ENCODE results near the gene CABCOCO1.

DNA sequence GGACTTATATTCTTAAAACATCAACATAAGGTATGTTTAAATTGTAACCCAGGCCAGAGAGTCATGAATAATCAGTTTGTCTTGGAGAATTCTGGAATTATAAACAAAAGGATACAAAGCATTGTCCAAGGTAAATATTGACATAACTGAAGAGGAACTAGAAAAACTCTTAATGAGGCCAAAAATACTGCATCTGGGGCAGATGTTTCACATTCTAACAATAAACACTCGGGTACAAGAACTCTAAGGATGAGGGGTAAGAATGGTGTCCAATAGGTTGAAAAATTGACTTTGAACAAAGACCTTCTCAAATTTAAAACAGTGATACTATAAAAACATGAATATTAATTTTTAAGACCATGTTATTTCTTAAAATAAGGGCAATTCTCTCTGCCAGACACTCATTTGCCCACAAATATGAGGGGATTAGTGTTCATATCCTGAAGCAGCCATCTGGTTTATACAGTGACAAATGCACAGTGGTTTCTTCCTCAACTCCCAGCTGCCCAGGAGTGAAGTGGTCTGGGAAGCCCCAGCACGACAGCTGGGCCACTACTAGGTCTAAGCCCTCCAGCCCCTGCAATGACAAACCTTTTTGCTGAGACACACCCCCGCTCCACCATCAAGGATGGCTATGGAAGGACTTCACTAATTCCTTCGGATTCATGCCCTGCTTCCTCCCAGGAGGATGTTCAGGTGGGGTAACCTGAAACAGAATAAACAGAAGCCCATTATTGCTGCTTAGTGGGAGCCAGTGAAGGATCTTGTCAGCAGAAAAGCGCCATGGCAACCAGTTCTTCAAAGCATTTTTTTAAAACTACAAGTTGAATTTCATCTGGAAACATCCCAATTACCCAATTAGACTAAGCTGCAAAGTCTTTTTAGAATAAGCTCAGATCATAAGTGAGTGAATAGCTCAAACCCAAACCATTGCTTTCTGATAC, 131.3 kb downstream of the CABCOCO1 start:
- TF ChIP-seq SMC3 (IDR thresholded peaks at IDR 0.05; ENCODE audit: borderline replicate concordance, low read length) (no peak), FOS (IDR thresholded peaks at IDR 0.05; ENCODE audit: borderline replicate concordance, extremely low read depth, insufficient read length) (no peak), EZH2 (IDR thresholded peaks at IDR 0.05; ENCODE audit: borderline replicate concordance, control insufficient read depth, low read depth, low read length) (no peak)
